RWPE1 (cell line): ENCODE data around the gene COL4A4.

Experiments used
- CTCF ChIA-PET: fragments of 350-600 bp; sonication (Branson Sonifier 250); formaldehyde crosslinking; extraction: SDS; loops from one replicate; lab custom pipeline; 2021; lab: Yijun Ruan, JAX
- POLR2A ChIA-PET: fragments of 400-600 bp; formaldehyde crosslinking; extraction: SDS; loops from one replicate; lab custom pipeline; 2020; ENCODE audit warnings: antibody characterized with exemption; ENCODE audit not compliant: low non-redundant PET; lab: Yijun Ruan, JAX
- DNase-seq: peaks from one replicate; pipeline ENCODE4 v3.0.0; 2012; ENCODE audit warnings: low spot score
- H3K27ac ChIP-seq: fragments of 450-650 bp; 2 replicates; pipeline ENCODE4 v1.5.1; 2017
- TF ChIP-seq, protein P1 (sequence below): fragments of 450-650 bp; conservative IDR thresholded peaks from 2 replicates; pipeline ENCODE4 v1.5.1; 2017; ENCODE audit warnings: low read depth, mild to moderate bottlenecking

COL4A4 gene

DNA sequence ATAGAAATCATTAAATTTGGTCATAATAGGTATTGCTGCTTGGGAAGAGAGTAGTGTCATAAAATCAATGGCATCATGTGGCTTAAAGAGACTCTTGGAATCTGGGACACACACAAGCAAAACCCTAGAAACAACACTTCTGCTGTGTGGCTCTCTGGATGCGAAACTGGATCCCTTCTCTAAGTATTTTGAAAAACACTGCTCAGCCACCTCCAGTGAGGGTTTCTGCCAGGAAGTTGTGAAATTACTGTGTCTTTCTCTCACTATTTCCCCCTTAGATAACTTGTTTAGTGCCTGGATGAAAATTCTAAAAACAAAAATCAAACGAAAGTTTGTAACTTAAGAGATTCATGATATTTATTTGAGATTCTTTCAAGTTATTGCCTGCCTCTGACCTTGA lies 164.3 kb downstream of the COL4A4 start:
- no peak for DNase-seq
- POLR2A ChIA-PET = no interaction called here
- CTCF ChIA-PET = interaction anchor here (0.5 kb wide), 1 partner anchor 776 kb away, joined by 3 read pairs; no protein-coding TSS in a partner anchor
- no peak overlapping the region for H3K27ac ChIP-seq
- TF ChIP-seq, protein P1, sequence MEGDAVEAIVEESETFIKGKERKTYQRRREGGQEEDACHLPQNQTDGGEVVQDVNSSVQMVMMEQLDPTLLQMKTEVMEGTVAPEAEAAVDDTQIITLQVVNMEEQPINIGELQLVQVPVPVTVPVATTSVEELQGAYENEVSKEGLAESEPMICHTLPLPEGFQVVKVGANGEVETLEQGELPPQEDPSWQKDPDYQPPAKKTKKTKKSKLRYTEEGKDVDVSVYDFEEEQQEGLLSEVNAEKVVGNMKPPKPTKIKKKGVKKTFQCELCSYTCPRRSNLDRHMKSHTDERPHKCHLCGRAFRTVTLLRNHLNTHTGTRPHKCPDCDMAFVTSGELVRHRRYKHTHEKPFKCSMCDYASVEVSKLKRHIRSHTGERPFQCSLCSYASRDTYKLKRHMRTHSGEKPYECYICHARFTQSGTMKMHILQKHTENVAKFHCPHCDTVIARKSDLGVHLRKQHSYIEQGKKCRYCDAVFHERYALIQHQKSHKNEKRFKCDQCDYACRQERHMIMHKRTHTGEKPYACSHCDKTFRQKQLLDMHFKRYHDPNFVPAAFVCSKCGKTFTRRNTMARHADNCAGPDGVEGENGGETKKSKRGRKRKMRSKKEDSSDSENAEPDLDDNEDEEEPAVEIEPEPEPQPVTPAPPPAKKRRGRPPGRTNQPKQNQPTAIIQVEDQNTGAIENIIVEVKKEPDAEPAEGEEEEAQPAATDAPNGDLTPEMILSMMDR = no peak

DNA sequence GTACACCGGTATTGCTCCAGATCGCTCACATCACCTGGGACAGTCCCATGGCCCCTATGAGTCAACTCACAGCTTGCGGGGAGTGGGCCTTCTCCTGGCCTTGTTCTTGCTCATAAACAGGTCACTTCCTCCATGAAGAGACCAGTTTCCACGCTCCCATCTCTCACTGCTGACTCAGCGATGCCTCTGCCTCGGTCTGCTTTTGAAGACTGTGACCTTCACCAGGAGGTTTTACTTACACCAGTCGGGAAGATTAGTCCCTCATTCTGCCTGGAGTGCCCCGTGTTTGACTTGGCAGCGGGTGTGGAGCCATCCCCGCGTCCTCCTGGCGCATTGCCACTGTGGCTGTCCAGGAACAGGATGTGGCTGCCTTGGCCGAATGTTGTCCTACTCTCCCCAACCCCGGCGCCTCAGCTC lies 168.4 kb downstream of the COL4A4 start:
- TF ChIP-seq, protein P1 = no peak
- ChIA-PET CTCF (no interaction called here), POLR2A (no interaction called here)
- DNase-seq = peak; percentile 34
- no peak overlapping the region for H3K27ac ChIP-seq

DNA sequence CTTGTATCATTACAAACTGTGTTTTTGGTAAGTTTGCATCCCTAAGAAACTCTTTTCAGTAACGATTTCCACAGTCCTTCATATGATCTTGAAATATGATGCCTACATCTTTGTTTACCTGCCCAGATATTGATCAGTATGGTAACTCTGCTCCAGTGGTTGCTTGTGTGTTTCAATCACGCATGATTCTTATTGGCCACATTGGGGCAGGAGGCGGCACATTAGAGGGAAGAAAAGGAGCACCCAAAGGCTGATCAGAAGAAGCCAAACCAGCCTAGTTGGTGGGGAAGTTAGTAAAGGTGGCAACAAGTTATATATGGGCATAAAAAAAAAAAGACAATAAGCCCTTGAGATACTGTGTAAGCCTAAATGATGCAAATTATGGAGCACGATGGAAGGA lies 169.2 kb downstream of the COL4A4 start:
- TF ChIP-seq, protein P1 = no peak
- no peak for DNase-seq
- CTCF ChIA-PET = interaction anchor here (1.0 kb wide), 1 partner anchor 9 kb away, joined by 3 read pairs; no protein-coding TSS in a partner anchor
- POLR2A ChIA-PET = no interaction called here
- H3K27ac ChIP-seq = no peak overlapping the region

DNA sequence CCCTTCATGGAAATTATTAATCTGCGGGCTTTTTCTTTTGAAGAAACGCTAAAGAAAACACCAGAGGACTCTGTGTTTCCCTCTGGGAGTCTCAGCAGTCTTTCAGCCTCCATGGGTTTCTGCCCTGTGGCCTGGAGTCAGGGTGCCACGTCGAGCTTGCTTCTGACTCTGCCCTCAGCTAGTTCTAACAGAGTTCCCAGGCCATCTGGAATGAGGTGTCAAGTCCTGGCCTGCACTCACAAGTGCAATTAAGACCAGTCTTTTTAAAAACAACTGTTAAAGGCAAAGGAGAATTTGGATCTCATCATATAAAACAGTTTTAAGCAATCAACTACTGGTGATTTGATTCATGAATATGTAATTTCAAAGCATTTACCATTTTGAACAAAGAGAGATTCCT lies 170.8 kb downstream of the COL4A4 start:
- ChIA-PET POLR2A (no interaction called here), CTCF (interaction anchor here (0.5 to 1.5 kb wide), 2 partner anchors 191 to 232 kb away, joined by 4 read pairs; no protein-coding TSS in a partner anchor)
- no peak overlapping the region for H3K27ac ChIP-seq
- DNase-seq = no peak
- TF ChIP-seq, protein P1 = no peak

- no peak overlapping the region for H3K27ac ChIP-seq
- TF ChIP-seq, protein P1 = no peak
- POLR2A ChIA-PET = no interaction called here
- CTCF ChIA-PET = interaction anchor here (0.6 kb wide), 1 partner anchor 9 kb away, joined by 3 read pairs; no protein-coding TSS in a partner anchor
- no peak for DNase-seq
These were observed 172.3 kb downstream of the COL4A4 start for GRCh38 chr2:226991663-226992062.

DNA sequence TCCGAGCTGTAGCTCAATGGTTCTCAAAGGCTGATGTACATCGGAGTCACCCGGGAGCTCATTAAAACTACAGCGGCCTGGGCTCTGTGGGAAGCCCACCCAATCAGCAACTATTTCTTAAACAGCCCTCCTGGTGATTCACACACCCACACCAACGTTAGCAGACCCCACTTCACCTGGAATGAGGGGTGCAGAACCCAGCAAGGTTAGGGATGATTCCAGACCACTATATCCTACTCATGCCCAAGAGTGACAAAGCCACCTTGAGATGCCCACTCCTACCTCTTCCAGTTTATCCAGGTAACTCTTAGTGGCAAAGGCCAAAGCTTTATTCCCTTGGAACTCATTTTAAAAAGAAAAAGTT lies 178.4 kb downstream of the COL4A4 start:
- DNase-seq = no peak
- H3K27ac ChIP-seq = no peak overlapping the region
- ChIA-PET POLR2A (no interaction called here), CTCF (interaction anchor here (0.7 to 1.3 kb wide), 8 partner anchors 9 to 1320 kb away, joined by 3 to 6 read pairs (median 3); partner anchors contain the start of gene IRS1)
- TF ChIP-seq, protein P1 = peak; percentile 28; the same call in 1 of the 2 replicates
